Memory B cell (primary cell): ENCODE results near the gene BAIAP2.

Source experiments
- ATAC-seq: fragments of 150-1000 bp; cut with Tn5 transposase; 2 replicates; pipeline ENCODE4 v1.10.0; 2021; ENCODE audit warnings: low read depth, mild to moderate bottlenecking, moderate library complexity
- DNase-seq, 2 donors: peaks; one replicate each; pipeline ENCODE4 v3.0.0; 2022; ENCODE audit warnings: low spot score in 2 of 2
- H3K27ac Mint-ChIP-seq: one replicate; pipeline ENCODE4 v1.8.0; 2022; ENCODE audit warnings: mild to moderate bottlenecking, moderate library complexity, mixed read lengths
- H3K27me3 Mint-ChIP-seq: one replicate; pipeline ENCODE4 v1.8.0; 2022; ENCODE audit warnings: mixed read lengths
- H3K36me3 Mint-ChIP-seq: one replicate; pipeline ENCODE4 v1.8.0; 2022; ENCODE audit warnings: mild to moderate bottlenecking, mixed read lengths
- H3K4me1 Mint-ChIP-seq: one replicate; pipeline ENCODE4 v1.8.0; 2022; ENCODE audit warnings: mixed read lengths
- H3K4me3 Mint-ChIP-seq: one replicate; pipeline ENCODE4 v1.8.0; 2022; ENCODE audit warnings: mild to moderate bottlenecking, moderate library complexity, mixed read lengths
- H3K9me3 Mint-ChIP-seq: one replicate; pipeline ENCODE4 v1.8.0; 2022; ENCODE audit warnings: mixed read lengths

BAIAP2 gene, protein sequence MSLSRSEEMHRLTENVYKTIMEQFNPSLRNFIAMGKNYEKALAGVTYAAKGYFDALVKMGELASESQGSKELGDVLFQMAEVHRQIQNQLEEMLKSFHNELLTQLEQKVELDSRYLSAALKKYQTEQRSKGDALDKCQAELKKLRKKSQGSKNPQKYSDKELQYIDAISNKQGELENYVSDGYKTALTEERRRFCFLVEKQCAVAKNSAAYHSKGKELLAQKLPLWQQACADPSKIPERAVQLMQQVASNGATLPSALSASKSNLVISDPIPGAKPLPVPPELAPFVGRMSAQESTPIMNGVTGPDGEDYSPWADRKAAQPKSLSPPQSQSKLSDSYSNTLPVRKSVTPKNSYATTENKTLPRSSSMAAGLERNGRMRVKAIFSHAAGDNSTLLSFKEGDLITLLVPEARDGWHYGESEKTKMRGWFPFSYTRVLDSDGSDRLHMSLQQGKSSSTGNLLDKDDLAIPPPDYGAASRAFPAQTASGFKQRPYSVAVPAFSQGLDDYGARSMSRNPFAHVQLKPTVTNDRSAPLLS

DNA sequence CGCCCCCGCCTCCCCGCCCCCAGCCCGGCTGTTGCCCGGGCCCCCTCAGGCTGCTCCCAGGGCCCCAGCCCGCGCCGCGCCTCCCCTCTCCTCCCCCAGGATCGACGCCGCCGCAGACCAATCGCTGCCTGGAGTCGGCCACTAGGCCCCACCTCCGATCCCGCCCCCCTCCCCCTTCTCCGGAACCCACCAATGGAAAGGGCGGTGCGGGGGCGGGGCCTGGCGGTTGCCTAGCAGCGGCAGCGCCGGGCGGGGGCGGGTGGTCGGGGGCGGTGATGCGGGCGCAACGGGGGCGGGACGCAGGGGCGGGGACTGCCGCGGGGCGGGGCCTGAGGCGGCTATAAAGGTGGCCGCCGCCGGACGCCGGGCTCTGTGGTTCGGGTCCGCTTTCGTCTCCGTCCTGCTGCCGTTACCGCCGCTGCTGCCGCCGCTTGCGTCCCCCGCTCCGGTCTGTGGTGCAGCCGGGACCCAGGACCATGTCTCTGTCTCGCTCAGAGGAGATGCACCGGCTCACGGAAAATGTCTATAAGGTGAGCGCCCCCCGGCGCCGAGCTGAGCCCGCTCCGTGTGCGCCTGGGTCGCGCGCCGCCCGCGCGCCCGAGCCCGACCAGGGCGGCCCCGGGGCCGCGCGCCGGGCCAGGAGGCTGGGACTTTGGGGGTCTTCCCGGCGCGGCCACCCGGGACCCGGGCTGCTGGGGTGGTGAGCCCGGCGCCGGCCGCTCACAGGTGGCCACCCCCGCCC lies at the start of gene BAIAP2:
BAIAP2 (plus strand) TSS at position 373 of the 742 bp plus-strand sequence; CDS start at position 477, 104 bp downstream.
- peak within 1 kb of the TSS; percentile 95 for H3K4me3 Mint-ChIP-seq
- H3K27me3 Mint-ChIP-seq, result peaks cover 15% of the 10 kb centered on the region
- no peaks in the 10 kb centered on the region for H3K9me3 Mint-ChIP-seq
- peaks cover 9% of the 10 kb centered on the region for H3K4me1 Mint-ChIP-seq
- ATAC-seq (peak; percentile 85), DNase-seq (peak; percentile 84 to 91)
- no peak within 1 kb of the TSS for H3K27ac Mint-ChIP-seq
- H3K36me3 Mint-ChIP-seq, result no peaks in the 10 kb centered on the region

DNA sequence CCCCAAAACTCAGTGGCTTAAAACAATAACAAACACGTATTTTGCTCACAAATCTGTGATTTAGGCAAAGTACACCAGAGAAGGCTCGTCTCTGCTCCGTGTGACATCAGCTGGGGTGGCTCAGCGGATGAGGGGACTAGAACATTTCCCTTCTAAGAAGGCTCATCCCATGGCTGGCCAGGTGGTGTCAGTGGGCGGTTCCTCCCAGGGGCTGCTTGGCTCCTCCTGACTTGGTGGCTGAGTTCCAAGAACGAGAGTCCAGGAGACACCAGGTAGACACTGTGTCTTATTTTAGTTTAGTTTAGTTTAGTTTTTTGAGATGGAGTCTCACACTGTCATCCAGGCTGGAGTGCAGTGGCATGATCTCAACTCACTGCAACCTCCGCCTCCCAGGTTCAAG lies 48.9 kb upstream of the BAIAP2 start:
- Mint-ChIP-seq H3K9me3 (no peaks in the 10 kb centered on the region), H3K36me3 (no peaks in the 10 kb centered on the region), H3K4me1 (peaks cover 16% of the 10 kb centered on the region), H3K27me3 (no peaks in the 10 kb centered on the region), H3K27ac (no peak overlapping the region), H3K4me3 (no peak overlapping the region)
- ATAC-seq (no peak), DNase-seq (no peak)

DNA sequence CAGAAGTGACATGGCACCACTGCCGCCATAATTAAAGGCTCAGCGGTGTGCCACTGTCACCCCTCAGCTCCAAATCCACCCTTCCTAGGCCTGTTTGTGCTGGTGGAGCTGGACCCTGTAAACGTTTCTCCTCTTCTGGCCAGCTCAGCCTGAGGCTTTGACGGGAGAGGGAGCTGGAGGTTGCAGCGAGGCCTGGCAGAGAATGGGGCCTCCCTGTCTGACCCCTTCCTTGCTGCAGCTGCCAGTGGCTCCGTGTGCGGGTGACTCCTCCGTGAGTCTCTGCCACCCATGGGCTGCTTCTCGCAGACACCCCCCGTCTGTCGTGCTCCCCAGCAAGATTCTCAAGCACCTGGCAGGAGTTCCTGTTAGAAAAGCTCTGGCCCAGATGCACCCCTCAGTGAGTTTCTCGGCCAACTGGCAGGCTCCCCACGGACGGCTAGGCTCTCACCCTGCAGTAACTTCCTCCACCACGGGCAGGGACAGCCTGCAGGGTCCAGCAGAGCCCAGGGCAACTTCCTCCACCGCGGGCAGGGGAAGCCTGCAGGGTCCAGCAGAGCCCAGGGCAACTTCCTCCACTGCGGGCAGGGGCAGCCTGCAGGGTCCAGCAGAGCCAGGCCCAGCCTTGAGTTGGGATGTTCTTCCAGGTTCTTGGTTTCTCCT lies 48.0 kb upstream of the BAIAP2 start:
- H3K4me3 Mint-ChIP-seq, result peak overlapping the region; percentile 5
- peaks cover 16% of the 10 kb centered on the region for H3K4me1 Mint-ChIP-seq
- peak; percentile 12 for ATAC-seq

DNA sequence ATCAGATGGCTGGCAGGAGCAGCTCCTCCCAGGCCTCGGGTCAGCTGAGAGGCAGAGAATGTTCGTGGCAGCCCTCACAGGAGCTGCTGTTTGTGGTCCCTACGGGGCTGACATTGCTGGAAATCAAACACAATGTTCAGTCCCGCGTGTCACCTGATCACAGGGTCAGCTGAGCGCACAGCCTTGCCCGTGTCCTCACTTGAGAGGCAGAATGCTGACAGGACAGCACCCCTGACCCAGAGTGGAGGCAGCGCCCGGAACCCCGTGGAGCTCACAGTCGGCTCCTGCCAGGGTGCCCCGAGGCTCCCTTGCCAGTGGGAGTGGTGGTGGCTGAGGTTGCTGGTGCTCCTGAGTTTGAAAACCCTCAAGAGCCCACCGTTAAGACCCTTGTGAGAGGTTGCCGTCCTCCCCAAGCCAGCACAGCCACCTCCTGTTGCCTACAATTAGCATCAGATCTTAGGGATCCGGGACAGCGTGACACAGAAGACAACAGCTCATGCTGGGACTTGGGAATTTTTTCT lies 47.0 kb upstream of the BAIAP2 start:
- H3K4me3 Mint-ChIP-seq, result no peak overlapping the region
- ATAC-seq, result no peak
- DNase-seq, result no peak

More for the DNA sequence above, 48.0 kb upstream of the BAIAP2 start:
- Mint-ChIP-seq H3K36me3 (no peaks in the 10 kb centered on the region), H3K27ac (no peak overlapping the region), H3K9me3 (no peaks in the 10 kb centered on the region), H3K27me3 (no peaks in the 10 kb centered on the region)
- DNase-seq, result no peak

DNA sequence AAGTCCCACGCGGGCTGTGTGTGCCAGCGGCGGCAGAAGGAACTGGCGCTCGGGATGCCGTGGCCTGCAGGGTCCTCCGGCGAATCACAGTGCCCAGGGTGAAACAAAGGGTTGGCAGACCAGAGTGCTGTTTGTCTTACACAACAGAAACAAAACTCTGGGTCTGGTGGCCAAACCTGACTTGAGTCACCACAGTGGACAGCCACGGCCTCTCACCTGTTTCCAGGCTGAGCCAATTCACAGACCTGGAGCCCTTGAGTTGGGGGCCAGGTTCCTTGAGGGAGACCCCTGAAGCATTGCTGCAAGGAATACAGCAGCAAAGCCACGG lies 45.4 kb upstream of the BAIAP2 start:
- no peaks in the 10 kb centered on the region for H3K9me3 Mint-ChIP-seq
- peaks cover 24% of the 10 kb centered on the region for H3K4me1 Mint-ChIP-seq
- no peaks in the 10 kb centered on the region for H3K27me3 Mint-ChIP-seq
- DNase-seq (no peak), ATAC-seq (no peak)
- no peak overlapping the region for H3K27ac Mint-ChIP-seq
- peaks cover 2% of the 10 kb centered on the region for H3K36me3 Mint-ChIP-seq
- H3K4me3 Mint-ChIP-seq, result peak overlapping the region; percentile 92

More for the DNA sequence above, 47.0 kb upstream of the BAIAP2 start:
- Mint-ChIP-seq H3K27me3 (no peaks in the 10 kb centered on the region), H3K9me3 (no peaks in the 10 kb centered on the region), H3K27ac (peak overlapping the region; percentile 45), H3K4me1 (peaks cover 19% of the 10 kb centered on the region), H3K36me3 (no peaks in the 10 kb centered on the region)

DNA sequence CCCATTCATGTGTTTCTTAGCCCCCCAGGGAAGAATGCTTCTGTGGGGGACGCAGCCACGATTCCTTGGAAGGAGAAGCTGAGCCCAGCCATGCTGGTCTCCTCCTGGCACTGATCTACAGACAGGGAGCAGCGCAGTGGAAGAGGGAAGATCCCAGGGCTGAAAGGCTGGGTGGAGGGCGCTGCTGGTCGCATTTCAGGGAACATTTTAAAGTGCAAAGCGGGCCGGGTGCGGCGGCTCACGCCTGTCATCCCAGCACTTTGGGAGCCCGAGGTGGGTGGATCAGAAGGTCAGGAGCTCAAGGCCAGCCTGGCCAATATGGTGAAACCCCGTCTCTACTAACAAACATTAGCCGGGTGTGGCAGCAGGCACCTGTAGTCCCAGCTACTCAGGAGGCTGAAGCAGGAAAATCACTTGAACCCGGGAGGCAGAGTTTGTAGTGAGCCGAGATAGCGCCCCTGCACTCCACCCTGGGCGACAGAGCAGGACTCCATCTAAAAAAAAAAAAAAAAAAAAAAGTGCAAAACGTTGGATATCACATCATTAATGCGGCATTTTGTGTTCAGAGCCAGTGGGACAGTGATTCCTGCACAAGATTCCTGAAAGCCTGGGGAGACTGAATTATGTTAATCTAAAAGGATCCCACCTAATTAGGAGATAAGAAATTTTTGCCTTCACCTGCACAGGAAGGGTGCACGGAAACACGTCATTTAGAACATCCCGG lies 43.9 kb upstream of the BAIAP2 start:
- peak overlapping the region; percentile 82 for H3K27ac Mint-ChIP-seq
- H3K9me3 Mint-ChIP-seq, result no peaks in the 10 kb centered on the region
- ATAC-seq (peak; percentile 3), DNase-seq (no peak)
- H3K4me3 Mint-ChIP-seq, result peak overlapping the region; percentile 92
- peaks cover 8% of the 10 kb centered on the region for H3K36me3 Mint-ChIP-seq
- H3K4me1 Mint-ChIP-seq, result peaks cover 24% of the 10 kb centered on the region
- no peaks in the 10 kb centered on the region for H3K27me3 Mint-ChIP-seq

DNA sequence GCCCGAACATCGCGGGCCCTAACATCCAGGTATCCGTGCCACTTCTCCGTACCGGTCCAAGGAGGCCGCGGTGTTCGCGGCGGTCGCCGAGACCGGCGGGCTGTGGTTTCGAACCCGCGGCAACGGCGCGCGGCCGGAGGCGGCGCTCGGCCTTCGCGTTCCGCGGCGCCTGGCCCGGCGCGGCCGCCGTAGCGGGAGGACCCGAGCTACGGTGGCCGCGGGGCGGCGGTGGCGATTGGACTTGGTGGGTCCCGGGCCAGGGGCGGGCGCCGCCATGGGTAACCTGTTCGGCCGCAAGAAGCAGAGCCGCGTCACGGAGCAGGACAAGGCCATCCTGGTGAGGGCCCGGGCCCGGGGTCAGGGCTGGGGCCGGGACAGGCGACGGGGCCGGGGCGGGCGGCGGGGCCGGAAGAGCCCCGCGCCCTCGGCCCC lies 43.3 kb upstream of the BAIAP2 start, which contains the start of gene CHMP6:
CHMP6 (plus strand) TSS at position 197 of the 432 bp plus-strand sequence; CDS start at position 275, 78 bp downstream.
- H3K36me3 Mint-ChIP-seq, result peaks cover 13% of the 10 kb centered on the region
- peak within 1 kb of the TSS; percentile 92 for H3K4me3 Mint-ChIP-seq
- ATAC-seq, result peak; percentile 73
- H3K9me3 Mint-ChIP-seq, result no peaks in the 10 kb centered on the region
- peaks cover 23% of the 10 kb centered on the region for H3K4me1 Mint-ChIP-seq
- peak within 1 kb of the TSS; percentile 82 for H3K27ac Mint-ChIP-seq
- DNase-seq, result peak; percentile 71 to 76
- H3K27me3 Mint-ChIP-seq, result no peaks in the 10 kb centered on the region

DNA sequence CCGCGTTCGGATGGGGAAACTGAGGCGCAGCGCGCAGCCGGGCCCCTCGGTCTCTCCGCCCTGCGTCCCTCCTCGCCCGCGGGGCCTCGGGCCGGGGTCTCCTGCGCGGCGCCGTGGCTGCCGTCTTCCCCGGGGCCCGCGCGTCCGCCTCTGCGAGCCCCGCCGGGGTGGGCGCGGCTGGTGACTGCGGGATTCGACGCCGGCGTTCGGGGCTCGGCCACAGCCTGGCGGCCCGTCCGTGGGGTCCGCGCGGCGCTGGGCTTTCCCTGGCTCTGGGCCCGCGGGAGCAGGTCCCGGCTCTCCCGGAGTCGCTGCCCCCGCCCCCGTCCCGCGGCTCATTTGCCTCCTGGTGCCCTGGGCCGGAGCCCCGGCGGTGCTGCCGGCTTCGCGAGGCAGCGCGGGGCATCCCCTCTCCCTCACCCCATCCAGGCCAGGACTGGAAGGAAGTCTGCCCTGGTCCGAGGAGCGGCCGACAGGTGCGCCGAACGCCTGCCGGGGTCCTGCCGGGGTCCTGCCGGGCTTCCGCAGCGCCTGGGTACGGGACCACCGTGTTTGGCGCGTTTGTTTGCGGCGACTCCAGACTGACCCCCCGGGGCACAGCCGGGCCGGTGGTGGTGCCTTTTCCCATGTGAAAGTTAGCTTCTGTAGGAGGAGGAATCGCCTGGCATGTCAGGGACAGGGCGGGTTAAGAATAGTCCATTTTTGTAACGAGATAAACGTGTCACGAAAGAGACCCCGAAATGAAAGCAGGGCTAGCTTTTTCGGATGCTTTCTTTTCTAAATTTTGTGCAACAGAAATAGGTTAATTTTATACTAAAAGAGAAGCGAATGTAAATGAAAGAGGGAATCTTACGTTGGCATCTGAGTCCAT lies 42.6 kb upstream of the BAIAP2 start:
- Mint-ChIP-seq H3K4me3 (peak overlapping the region; percentile 69), H3K27ac (peak overlapping the region; percentile 45), H3K4me1 (peaks cover 17% of the 10 kb centered on the region), H3K27me3 (no peaks in the 10 kb centered on the region), H3K9me3 (no peaks in the 10 kb centered on the region), H3K36me3 (peaks cover 15% of the 10 kb centered on the region)
- no peak for DNase-seq
- ATAC-seq, result peak; percentile 17

DNA sequence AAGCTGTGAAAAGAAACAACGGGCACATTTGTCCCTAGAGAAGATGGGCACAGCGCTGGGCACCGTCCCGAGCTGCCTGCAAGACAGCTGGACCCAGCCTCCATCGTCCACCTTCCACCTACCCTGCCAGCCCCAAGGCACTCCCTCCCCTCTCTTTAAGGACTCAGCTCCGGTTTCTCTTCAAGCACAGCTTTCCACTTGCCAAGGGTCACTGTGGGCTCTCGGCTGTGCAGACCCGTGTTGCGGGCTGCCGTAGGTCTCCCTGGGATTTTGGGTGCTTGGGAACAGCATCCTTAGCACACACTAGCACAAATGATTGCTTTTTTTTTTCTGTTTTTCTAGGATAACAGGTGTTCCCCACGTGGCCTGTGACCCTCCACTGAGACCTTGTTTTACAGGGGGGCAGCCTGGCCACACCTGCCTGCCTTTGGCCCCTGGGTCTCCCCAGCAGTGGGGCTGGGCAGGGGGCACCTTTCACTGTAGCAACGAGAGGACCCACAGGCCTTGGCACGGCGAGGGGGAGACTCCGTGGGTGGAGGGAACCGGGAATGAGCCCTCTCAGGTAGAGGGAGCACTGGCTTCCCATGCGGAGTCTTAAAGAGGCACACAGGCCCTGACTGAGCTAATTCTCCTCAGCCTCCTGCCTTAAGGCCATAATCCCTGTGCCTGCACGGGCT lies 41.9 kb upstream of the BAIAP2 start:
- Mint-ChIP-seq H3K9me3 (no peaks in the 10 kb centered on the region), H3K4me3 (peak overlapping the region; percentile 69), H3K27me3 (no peaks in the 10 kb centered on the region), H3K27ac (peak overlapping the region; percentile 45), H3K36me3 (peaks cover 15% of the 10 kb centered on the region), H3K4me1 (peaks cover 13% of the 10 kb centered on the region)
- no peak for ATAC-seq
- DNase-seq, result no peak

DNA sequence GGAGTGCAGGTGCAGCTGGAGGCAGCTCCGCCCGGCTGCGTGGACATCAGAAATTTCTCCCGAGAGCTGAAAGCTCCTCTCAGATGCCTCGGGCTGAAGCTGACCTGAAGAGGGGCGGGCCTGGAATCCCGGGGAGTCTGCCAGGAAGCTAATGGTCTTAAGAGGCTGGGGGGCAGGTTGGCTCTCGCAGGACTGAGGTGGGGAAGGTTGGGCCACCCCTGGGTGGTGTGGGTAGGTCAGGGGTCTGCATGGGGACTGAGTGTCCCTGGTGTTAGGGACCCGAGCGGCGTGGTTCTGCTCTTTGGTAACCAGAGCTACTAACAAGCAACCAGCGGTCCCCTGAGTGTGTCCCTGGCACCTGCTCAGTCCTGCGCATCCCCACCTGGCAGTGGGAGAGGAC lies 39.8 kb upstream of the BAIAP2 start:
- DNase-seq, result no peak
- Mint-ChIP-seq H3K36me3 (peaks cover 23% of the 10 kb centered on the region), H3K4me3 (no peak overlapping the region), H3K4me1 (peaks cover 10% of the 10 kb centered on the region), H3K9me3 (no peaks in the 10 kb centered on the region), H3K27ac (no peak overlapping the region), H3K27me3 (no peaks in the 10 kb centered on the region)
- ATAC-seq, result no peak

DNA sequence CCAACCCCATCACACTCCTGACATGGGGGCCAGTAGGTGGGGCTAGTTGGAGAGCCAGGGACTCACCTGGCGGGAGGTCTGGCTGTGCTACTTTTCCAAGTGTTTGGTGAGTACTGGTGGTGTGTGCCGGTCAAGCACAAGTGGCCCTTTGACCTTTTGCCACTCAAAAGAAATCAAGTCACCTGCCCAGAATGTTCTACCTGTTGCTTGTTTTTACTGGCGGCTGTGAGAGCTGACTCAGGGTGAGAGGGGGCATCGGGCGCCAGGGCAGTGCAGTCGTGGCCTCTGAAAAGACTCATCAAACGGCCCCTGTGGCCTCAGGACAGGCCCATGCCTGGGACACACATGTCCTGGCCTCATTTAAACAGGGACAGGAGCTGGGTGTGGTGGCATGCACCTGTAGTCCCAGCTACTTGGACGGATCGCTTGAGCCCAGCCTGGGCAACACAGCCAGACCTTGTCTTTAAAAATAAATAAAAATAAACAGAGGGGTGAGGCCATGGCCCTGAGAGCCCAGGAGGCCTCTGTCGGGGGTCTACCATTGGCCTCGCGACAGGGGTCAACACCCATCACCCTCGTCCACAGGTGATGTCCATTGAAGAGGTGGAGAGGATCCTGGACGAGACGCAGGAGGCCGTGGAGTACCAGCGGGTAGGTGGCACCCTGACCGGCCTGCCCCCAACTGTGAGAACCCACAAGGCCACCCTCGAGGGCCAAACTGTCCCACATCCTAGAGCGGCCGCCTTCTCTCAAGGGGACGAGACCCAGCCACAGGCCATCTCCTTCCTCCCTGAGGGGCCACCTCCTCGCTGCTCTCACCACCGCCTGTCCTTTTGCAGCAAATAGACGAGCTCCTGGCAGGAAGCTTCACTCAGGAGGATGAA lies 38.3 kb upstream of the BAIAP2 start:
- no peaks in the 10 kb centered on the region for H3K27me3 Mint-ChIP-seq
- H3K9me3 Mint-ChIP-seq, result no peaks in the 10 kb centered on the region
- peaks cover 8% of the 10 kb centered on the region for H3K4me1 Mint-ChIP-seq
- H3K27ac Mint-ChIP-seq, result no peak overlapping the region
- peaks cover 23% of the 10 kb centered on the region for H3K36me3 Mint-ChIP-seq
- DNase-seq, result no peak
- ATAC-seq, result no peak
- no peak overlapping the region for H3K4me3 Mint-ChIP-seq
